ENCODE measurements around the gene KIAA1671. TPM values are rescaled to one million over a fixed set of nuclear protein-coding genes. Genes with fewer than 3 reads are reported as not detected.
"Not testable (repeated sequence)": the region's sequence is repeated elsewhere in the genome, so short reads cannot be mapped to it uniquely, and the experiment has no call there.

The KIAA1671 gene
- total RNA-seq, 2 experiments from 2014 or later, result 6.5 to 6.8 TPM

DNA sequence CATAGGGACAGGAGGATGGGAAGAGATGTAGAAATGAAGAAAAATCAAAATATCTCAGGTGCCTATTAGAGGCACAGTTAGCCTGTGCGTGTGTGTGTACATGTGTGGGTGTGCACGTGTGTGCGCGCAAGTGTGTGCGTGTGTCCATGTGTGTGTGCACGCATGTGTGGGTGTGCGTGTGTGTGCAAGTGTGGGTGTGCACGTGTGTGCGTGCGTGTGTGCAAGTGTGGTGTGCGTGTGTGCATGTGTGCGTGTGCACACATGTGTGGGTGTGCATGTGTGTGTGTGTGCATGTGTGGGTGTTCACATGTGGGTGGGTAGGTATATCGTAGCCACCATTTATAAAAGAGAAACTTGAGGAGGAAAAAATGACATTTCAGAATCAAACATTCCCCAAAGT, 276.3 kb downstream of the KIAA1671 start:
- ATAC-seq (no peak), DNase-seq (no peak)
- ChIA-PET CTCF (no interaction called here), POLR2A (no interaction called here)
- TF ChIP-seq, protein P1, sequence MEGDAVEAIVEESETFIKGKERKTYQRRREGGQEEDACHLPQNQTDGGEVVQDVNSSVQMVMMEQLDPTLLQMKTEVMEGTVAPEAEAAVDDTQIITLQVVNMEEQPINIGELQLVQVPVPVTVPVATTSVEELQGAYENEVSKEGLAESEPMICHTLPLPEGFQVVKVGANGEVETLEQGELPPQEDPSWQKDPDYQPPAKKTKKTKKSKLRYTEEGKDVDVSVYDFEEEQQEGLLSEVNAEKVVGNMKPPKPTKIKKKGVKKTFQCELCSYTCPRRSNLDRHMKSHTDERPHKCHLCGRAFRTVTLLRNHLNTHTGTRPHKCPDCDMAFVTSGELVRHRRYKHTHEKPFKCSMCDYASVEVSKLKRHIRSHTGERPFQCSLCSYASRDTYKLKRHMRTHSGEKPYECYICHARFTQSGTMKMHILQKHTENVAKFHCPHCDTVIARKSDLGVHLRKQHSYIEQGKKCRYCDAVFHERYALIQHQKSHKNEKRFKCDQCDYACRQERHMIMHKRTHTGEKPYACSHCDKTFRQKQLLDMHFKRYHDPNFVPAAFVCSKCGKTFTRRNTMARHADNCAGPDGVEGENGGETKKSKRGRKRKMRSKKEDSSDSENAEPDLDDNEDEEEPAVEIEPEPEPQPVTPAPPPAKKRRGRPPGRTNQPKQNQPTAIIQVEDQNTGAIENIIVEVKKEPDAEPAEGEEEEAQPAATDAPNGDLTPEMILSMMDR (IDR thresholded peaks at IDR 0.05), result no peak
- no peaks in the 10 kb centered on the region for H3K36me3 Mint-ChIP-seq (ENCODE audit: low read depth)
- H3K27me3 Mint-ChIP-seq, result peaks cover 17% of the 10 kb centered on the region
- H3K4me3 Mint-ChIP-seq, result no peak overlapping the region
- H3K4me1 Mint-ChIP-seq (ENCODE audit: low read depth), result no peaks in the 10 kb centered on the region
- intact Hi-C loops (cut with micrococcal nuclease), result no loop called here
- no peak overlapping the region for H3K27ac Mint-ChIP-seq
- no peaks in the 10 kb centered on the region for H3K9me3 Mint-ChIP-seq

DNA sequence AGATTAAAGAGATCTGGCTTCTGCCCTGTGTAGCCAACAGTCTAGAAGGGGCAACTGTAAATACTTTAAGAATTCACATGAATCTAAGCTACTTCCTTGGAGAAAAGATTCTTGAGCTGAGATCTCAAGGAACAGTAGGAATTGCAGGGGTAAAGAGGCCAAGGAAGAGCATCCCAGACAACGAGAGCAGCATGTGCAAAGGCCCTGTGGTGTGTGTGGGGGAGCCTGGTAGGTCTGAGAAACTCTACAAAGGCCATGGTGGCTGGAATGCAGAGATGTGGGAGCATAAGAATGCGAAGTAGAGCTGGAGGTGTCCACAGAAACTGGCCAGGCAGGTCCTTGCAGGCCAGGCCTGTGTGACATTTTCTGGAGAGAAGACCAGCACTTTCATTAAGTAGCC, 278.2 kb downstream of the KIAA1671 start:
- H3K4me3 Mint-ChIP-seq; H3K4me1 Mint-ChIP-seq (ENCODE audit: low read depth); POLR2A ChIA-PET; H3K36me3 Mint-ChIP-seq (ENCODE audit: low read depth); ATAC-seq; intact Hi-C loops (cut with micrococcal nuclease); CTCF ChIA-PET; H3K27ac Mint-ChIP-seq; DNase-seq; H3K9me3 Mint-ChIP-seq: not testable (repeated sequence)
- H3K27me3 Mint-ChIP-seq, result peaks cover 30% of the 10 kb centered on the region

DNA sequence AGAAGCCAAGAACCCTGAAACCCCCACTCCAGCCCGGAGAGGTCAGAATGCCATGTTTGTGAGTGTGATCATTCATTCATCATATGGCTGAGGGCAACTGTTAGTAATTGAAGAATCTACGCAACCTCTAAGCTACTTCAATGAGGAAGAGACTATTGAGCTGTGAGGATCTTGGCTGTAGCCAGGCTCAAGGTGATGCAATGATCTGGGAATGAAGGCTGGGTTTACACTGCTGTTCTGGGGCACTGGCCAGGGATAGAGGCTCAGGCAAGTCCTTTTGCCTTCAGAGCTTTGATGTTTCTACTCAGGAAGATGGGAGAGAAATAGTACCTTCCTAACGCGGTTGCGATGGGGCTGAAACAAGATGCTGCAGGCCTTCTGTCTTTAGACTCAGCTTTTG, 279.8 kb downstream of the KIAA1671 start:
- ATAC-seq (no peak), DNase-seq (no peak)
- no peak overlapping the region for H3K4me3 Mint-ChIP-seq
- peaks cover 3% of the 10 kb centered on the region for H3K4me1 Mint-ChIP-seq (ENCODE audit: low read depth)
- intact Hi-C loops (cut with micrococcal nuclease), result no loop called here
- no peaks in the 10 kb centered on the region for H3K36me3 Mint-ChIP-seq (ENCODE audit: low read depth)
- H3K27me3 Mint-ChIP-seq, result peaks cover 34% of the 10 kb centered on the region
- TF ChIP-seq, protein P1 (IDR thresholded peaks at IDR 0.05), result no peak
- ChIA-PET CTCF (no interaction called here), POLR2A (no interaction called here)
- no peaks in the 10 kb centered on the region for H3K9me3 Mint-ChIP-seq
- no peak overlapping the region for H3K27ac Mint-ChIP-seq

DNA sequence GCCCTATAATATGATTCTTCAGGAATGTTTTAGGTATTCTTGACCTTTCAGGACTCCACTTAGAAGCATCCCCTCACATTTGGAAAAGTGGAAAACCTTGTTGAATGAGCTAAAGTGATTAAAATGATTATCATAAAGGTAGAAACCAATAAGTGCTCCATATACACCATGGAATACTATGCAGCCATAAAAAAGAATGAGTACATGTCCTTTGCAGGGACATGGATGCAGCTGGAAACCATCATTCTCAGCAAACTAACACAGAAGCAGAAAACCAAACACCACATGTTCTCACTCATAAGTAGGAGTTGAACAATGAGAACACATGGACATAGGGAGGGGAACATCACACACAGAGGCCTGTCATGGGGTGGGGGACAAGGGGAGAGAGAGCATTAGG, 281.2 kb downstream of the KIAA1671 start:
- POLR2A ChIA-PET; H3K4me3 Mint-ChIP-seq; ATAC-seq; H3K4me1 Mint-ChIP-seq (ENCODE audit: low read depth); H3K36me3 Mint-ChIP-seq (ENCODE audit: low read depth); DNase-seq; H3K27ac Mint-ChIP-seq; H3K9me3 Mint-ChIP-seq; intact Hi-C loops (cut with micrococcal nuclease); CTCF ChIA-PET: not testable (repeated sequence)
- H3K27me3 Mint-ChIP-seq, result peaks cover 38% of the 10 kb centered on the region

DNA sequence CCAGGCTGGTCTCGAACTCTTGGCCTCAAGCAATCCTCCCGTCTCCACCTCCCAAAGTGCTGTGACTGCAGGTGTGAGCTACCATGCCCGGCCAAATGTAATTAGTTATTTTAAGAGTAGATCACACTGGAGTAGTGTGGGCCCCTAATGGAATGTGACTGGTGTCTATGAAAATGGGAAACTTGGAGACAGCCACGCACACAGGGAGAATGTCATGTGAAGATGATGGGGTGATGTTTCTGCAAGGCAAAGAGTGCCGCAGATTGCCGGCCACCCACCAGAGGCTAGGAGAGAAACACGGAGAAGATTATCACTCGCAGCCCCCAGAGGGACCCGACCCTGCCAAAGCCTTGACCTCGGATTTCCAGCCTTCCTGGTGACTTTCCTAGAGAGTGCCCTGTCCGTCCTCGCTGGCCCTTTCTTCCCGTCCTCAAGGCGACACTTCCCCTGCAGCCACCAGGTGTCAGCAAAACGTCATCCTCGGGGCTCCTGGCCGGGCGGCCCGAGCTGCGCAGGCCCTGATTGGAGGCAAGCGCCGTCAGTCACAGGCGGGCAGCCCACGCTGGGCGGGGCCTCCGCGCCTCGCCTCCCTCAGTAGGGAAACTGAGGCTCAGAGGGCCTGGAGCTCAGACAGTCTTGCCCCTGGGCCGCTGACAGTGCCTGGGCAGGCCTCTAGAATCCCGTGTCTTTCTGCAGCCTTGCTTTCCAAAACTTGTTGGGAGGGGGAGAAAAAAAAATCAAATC, 283.2 kb downstream of the KIAA1671 start:
- ChIA-PET CTCF (interaction anchor here (0.7 to 2.4 kb wide), 5 partner anchors 10 to 206 kb away, joined by 3 to 9 read pairs (median 4); no protein-coding TSS in a partner anchor), POLR2A (no interaction called here)
- H3K27ac Mint-ChIP-seq, result no peak overlapping the region
- TF ChIP-seq, protein P1 (IDR thresholded peaks at IDR 0.05), result peak; percentile 86
- H3K4me3 Mint-ChIP-seq, result no peak overlapping the region
- intact Hi-C loops (cut with micrococcal nuclease), result loop anchor here (5.0 kb wide), 1 partner anchor 97 kb away; no protein-coding TSS in a partner anchor
- H3K4me1 Mint-ChIP-seq (ENCODE audit: low read depth), result peaks cover 3% of the 10 kb centered on the region
- H3K36me3 Mint-ChIP-seq (ENCODE audit: low read depth), result no peaks in the 10 kb centered on the region
- no peaks in the 10 kb centered on the region for H3K9me3 Mint-ChIP-seq
- ATAC-seq (peak; percentile 100), DNase-seq (peak; percentile 86)
- H3K27me3 Mint-ChIP-seq, result peaks cover 37% of the 10 kb centered on the region

DNA sequence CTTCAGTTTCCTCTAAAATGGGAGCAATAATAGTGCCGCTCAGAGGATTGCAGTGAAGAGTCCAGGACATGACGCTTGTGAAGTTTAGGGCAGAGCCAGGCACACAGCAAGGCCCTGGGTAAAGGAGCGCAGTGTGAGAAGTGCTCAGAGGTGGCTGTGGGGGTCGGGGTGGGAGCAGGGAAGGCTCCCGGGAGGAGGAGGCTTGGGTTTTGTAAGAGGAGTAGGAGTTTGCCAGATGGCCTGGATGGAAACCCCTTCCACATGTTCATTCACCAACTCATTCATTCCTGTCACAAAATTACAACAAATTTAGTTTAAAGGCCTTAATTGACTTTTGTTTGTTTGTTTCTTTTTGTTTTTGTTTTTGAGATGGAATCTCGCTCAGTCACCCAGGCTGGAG, 283.9 kb downstream of the KIAA1671 start:
- Mint-ChIP-seq H3K27ac (no peak overlapping the region), H3K36me3 (ENCODE audit: low read depth) (no peaks in the 10 kb centered on the region), H3K4me1 (ENCODE audit: low read depth) (peaks cover 3% of the 10 kb centered on the region), H3K9me3 (no peaks in the 10 kb centered on the region), H3K27me3 (peaks cover 38% of the 10 kb centered on the region), H3K4me3 (no peak overlapping the region)
- CTCF ChIA-PET, result interaction anchor here (0.7 to 2.4 kb wide), 5 partner anchors 11 to 205 kb away, joined by 3 to 9 read pairs (median 4); no protein-coding TSS in a partner anchor
- DNase-seq (no peak), ATAC-seq (no peak)
- intact Hi-C loops (cut with micrococcal nuclease), result loop anchor here (5.0 kb wide), 1 partner anchor 96 kb away; no protein-coding TSS in a partner anchor
- POLR2A ChIA-PET, result no interaction called here
- TF ChIP-seq, protein P1 (IDR thresholded peaks at IDR 0.05), result no peak
